IMR-90 (cell line): ENCODE data around the gene CRYBA4. TPM values are rescaled to one million over a fixed set of nuclear protein-coding genes. Genes with fewer than 3 reads are reported as not detected.

Experiments
- ATAC-seq: fragments of 200-7000 bp; cut with Tn5 transposase; 2 replicates; pipeline ENCODE4 v1.9.1; 2020; ENCODE audit warnings: low read depth, mild to moderate bottlenecking, moderate library complexity
- BruUV-seq: library from RNA; stranded (reverse); fragments of 400-500 nt; replicated peaks from 2 replicates; lab custom pipeline; 2021; lab: Mats Ljungman, UMichigan
- CTCF ChIA-PET: fragments of 300-600 bp; formaldehyde crosslinking; extraction: SDS; loops from one replicate; lab custom pipeline; 2021; ENCODE audit warnings: antibody characterized with exemption; lab: Yijun Ruan, JAX
- POLR2A ChIA-PET: fragments of 300-600 bp; sonication (Branson Sonifier 250); formaldehyde crosslinking; loops from one replicate; lab custom pipeline; 2022; ENCODE audit warnings: antibody characterized with exemption; ENCODE audit not compliant: unreplicated experiment; lab: Charles Lee
- DNase-seq: peaks from one replicate; pipeline ENCODE4 v3.0.0; 2013
- H2AFZ ChIP-seq: replicated peaks from 2 replicates; pipeline ENCODE3; 2013; ENCODE audit warnings: low read length, mild to moderate bottlenecking; ENCODE audit not compliant: poor library complexity
- H2AK5ac ChIP-seq: 2 replicates; pipeline ENCODE4 v1.6.1; 2013; ENCODE audit warnings: low read depth, low read length, inconsistent platforms
- H2AK9ac ChIP-seq: replicated peaks from 2 replicates; pipeline ENCODE3; 2013; ENCODE audit warnings: mild to moderate bottlenecking, low read depth, low read length, moderate library complexity; ENCODE audit not compliant: poor library complexity
- H2BK120ac ChIP-seq: 2 replicates; pipeline ENCODE4 v1.6.1; 2013; ENCODE audit warnings: low read depth, low read length, inconsistent platforms
- H2BK15ac ChIP-seq: 3 replicates; pipeline ENCODE4 v1.6.1; 2013; ENCODE audit warnings: low read depth, low read length, inconsistent platforms
- H2BK20ac ChIP-seq: 2 replicates; pipeline ENCODE4 v1.6.1; 2013; ENCODE audit warnings: low read depth, mild to moderate bottlenecking, inconsistent platforms, low read length, moderate library complexity
- H2BK5ac ChIP-seq: 2 replicates; pipeline ENCODE4 v1.6.1; 2013; ENCODE audit warnings: mild to moderate bottlenecking, low read depth, low read length, inconsistent platforms; ENCODE audit not compliant: poor library complexity, severe bottlenecking
- H3K14ac ChIP-seq: replicated peaks from 2 replicates; pipeline ENCODE4 v1.6.1; 2013; ENCODE audit warnings: low read depth, low read length, inconsistent platforms
- H3K18ac ChIP-seq: 2 replicates; pipeline ENCODE4 v1.6.1; 2013; ENCODE audit warnings: low read depth, low read length, control low read depth
- H3K23ac ChIP-seq: 2 replicates; pipeline ENCODE4 v1.6.1; 2013; ENCODE audit warnings: low read depth, low read length, inconsistent platforms
- H3K27ac ChIP-seq: 2 replicates; pipeline ENCODE4 v1.5.1; 2013; ENCODE audit warnings: mild to moderate bottlenecking, control low read depth, low read length; ENCODE audit not compliant: insufficient read depth
- H3K27me3 ChIP-seq: 2 replicates; pipeline ENCODE4 v1.6.1; 2013; ENCODE audit warnings: low read length; ENCODE audit not compliant: control insufficient read depth, insufficient read depth
- H3K36me3 ChIP-seq: 2 replicates; pipeline ENCODE4 v1.6.1; 2013; ENCODE audit warnings: low read length, mixed read lengths; ENCODE audit not compliant: control insufficient read depth, insufficient read depth
- H3K4ac ChIP-seq: 2 replicates; pipeline ENCODE4 v1.6.1; 2013; ENCODE audit warnings: low read depth, low read length, inconsistent platforms
- H3K4me1 ChIP-seq: 2 replicates; pipeline ENCODE4 v1.6.1; 2013; ENCODE audit warnings: low read length, mixed read lengths; ENCODE audit not compliant: control insufficient read depth, insufficient read depth
- H3K4me2 ChIP-seq: 2 replicates; pipeline ENCODE4 v1.6.1; 2013; ENCODE audit warnings: low read depth, mild to moderate bottlenecking, control low read depth, low read length, moderate library complexity
- H3K4me3 ChIP-seq: 2 replicates; pipeline ENCODE4 v1.5.1; 2013; ENCODE audit warnings: low read depth, mild to moderate bottlenecking, control low read depth, low read length, moderate library complexity; ENCODE audit not compliant: insufficient read depth
- H3K56ac ChIP-seq: 2 replicates; pipeline ENCODE4 v1.6.1; 2013; ENCODE audit warnings: low read length, inconsistent platforms; ENCODE audit not compliant: insufficient read depth; ENCODE audit errors: extremely low read depth
- H3K79me1 ChIP-seq, 2 experiments: 2 replicates each; pipeline ENCODE4 v1.6.1; 2013; ENCODE audit warnings: low read length in 2 of 2, inconsistent platforms in 1 of 2, low read depth in 1 of 2
- H3K9ac ChIP-seq: 2 replicates; pipeline ENCODE4 v1.6.1; 2013; ENCODE audit warnings: low read depth, low read length, control low read depth
- H3K9me1 ChIP-seq: 2 replicates; pipeline ENCODE4 v1.6.1; 2013; ENCODE audit warnings: low read length, inconsistent platforms; ENCODE audit not compliant: insufficient read depth
- H3K9me3 ChIP-seq: 2 replicates; pipeline ENCODE4 v1.6.1; 2013; ENCODE audit warnings: low read length; ENCODE audit not compliant: control insufficient read depth, insufficient read depth
- H4K20me1 ChIP-seq: 2 replicates; pipeline ENCODE4 v1.6.1; 2013; ENCODE audit warnings: low read length, inconsistent platforms; ENCODE audit not compliant: insufficient read depth
- H4K5ac ChIP-seq: 2 replicates; pipeline ENCODE4 v1.6.1; 2013; ENCODE audit warnings: mild to moderate bottlenecking, low read depth, low read length, control low read depth
- H4K8ac ChIP-seq, 2 experiments: 2 replicates each; pipeline ENCODE4 v1.6.1; 2013; ENCODE audit warnings: low read depth in 2 of 2, low read length in 2 of 2, control low read depth in 1 of 2, inconsistent platforms in 1 of 2
- H4K91ac ChIP-seq: 2 replicates; pipeline ENCODE4 v1.6.1; 2013; ENCODE audit warnings: low read depth, low read length, inconsistent platforms; ENCODE audit not compliant: insufficient read depth
- BHLHE40 ChIP-seq: fragments of 150-350 bp; IDR thresholded peaks from 2 replicates; pipeline ENCODE4 v1.6.1; 2016; ENCODE audit warnings: mild to moderate bottlenecking, low read depth, low read length
- CEBPB ChIP-seq: IDR thresholded peaks from 2 replicates; pipeline ENCODE4 v1.6.1; 2012; ENCODE audit warnings: low read depth, low read length, improper control_type of control experiment
- CHD1 ChIP-seq: IDR thresholded peaks from 2 replicates; pipeline ENCODE4 v1.6.1; 2012; ENCODE audit warnings: low read depth, low read length, improper control_type of control experiment
- ELK1 ChIP-seq: fragments of 150-350 bp; IDR thresholded peaks from 2 replicates; pipeline ENCODE4 v1.6.1; 2016; ENCODE audit warnings: low read depth, mild to moderate bottlenecking, low read length, moderate library complexity, borderline replicate concordance
- FOS ChIP-seq: fragments of 150-350 bp; IDR thresholded peaks from 2 replicates; pipeline ENCODE4 v1.6.1; 2016; ENCODE audit warnings: low read depth, low read length
- MAFK ChIP-seq: IDR thresholded peaks from 2 replicates; pipeline ENCODE4 v1.6.1; 2012; ENCODE audit warnings: low read depth, low read length, improper control_type of control experiment
- MAZ ChIP-seq: IDR thresholded peaks from 2 replicates; pipeline ENCODE4 v1.6.1; 2012; ENCODE audit warnings: low read depth, mild to moderate bottlenecking, low read length, improper control_type of control experiment, moderate library complexity, borderline replicate concordance
- MXI1 ChIP-seq: IDR thresholded peaks from 2 replicates; pipeline ENCODE4 v1.6.1; 2012; ENCODE audit warnings: low read depth, mild to moderate bottlenecking, low read length, moderate library complexity, borderline replicate concordance
- NFE2L2 ChIP-seq: fragments of 150-350 bp; IDR thresholded peaks from 2 replicates; pipeline ENCODE4 v1.6.1; 2016; ENCODE audit warnings: low read depth, mild to moderate bottlenecking, low read length
- POLR2A ChIP-seq: IDR thresholded peaks from 2 replicates; pipeline ENCODE4 v1.6.1; 2012; ENCODE audit warnings: mild to moderate bottlenecking, low read depth, low read length
- RAD21 ChIP-seq: IDR thresholded peaks from 2 replicates; pipeline ENCODE4 v1.6.1; 2012; ENCODE audit warnings: low read length, improper control_type of control experiment
- RCOR1 ChIP-seq: IDR thresholded peaks from 2 replicates; pipeline ENCODE4 v1.6.1; 2012; ENCODE audit warnings: mild to moderate bottlenecking, low read length, improper control_type of control experiment; ENCODE audit not compliant: insufficient replicate concordance
- RFX5 ChIP-seq: IDR thresholded peaks from 2 replicates; pipeline ENCODE4 v1.8.0; 2012; ENCODE audit warnings: low read depth, mild to moderate bottlenecking, low read length, moderate library complexity
- SMC3 ChIP-seq: fragments of 150-350 bp; IDR thresholded peaks from 2 replicates; pipeline ENCODE4 v1.6.1; 2016; ENCODE audit warnings: low read depth, mild to moderate bottlenecking, antibody characterized with exemption, low read length, moderate library complexity
- WGBS, 2 experiments: methylation state at CpG; one replicate each; pipeline versions ENCODE4 v1.1.5 to v1.1.7; 2013; ENCODE audit warnings: missing lambda C conversion rate in 2 of 2; ENCODE audit not compliant: insufficient read length in 1 of 2; ENCODE audit errors: extremely low coverage in 2 of 2; 5-methylcytosine and 5-hydroxymethylcytosine counted together
- dilution Hi-C: fragments of 300-500 bp; cut with HindIII; formaldehyde crosslinking; loops from one replicate; pipeline ENCODE4 v1.14.3; 2018; ENCODE audit warnings: low sequenced_read_pairs; ENCODE audit not compliant: unreplicated experiment
- in situ Hi-C: fragments of 300-500 bp; cut with MboI; formaldehyde crosslinking; loops from 3 replicates; pipeline ENCODE4 v1.14.3; 2019; ENCODE audit warnings: low sequenced_read_pairs, inconsistent platforms, mixed read lengths
- intact Hi-C: fragments of 100-400 bp; cut with micrococcal nuclease; formaldehyde crosslinking; loops from 2 replicates; pipeline ENCODE4 v1.10.0; 2022
- polyA plus RNA-seq, 3 experiments: library from polyadenylated mRNA; depleted of rRNA; stranded (reverse); fragments of >200 nt; gene quantifications; 2 replicates each; pipeline ENCODE4 v1.2.3, GENCODE V29; 2012; ENCODE audit warnings: low replicate concordance in 1 of 3
- total RNA-seq: library from RNA; depleted of rRNA; stranded (reverse); fragments of >200 nt; gene quantifications from 2 replicates; pipeline ENCODE4 v1.2.3, GENCODE V29; 2012
- TF ChIP-seq, protein P1 (sequence below): conservative IDR thresholded peaks from 2 replicates; pipeline ENCODE4 v1.5.1; 2012; ENCODE audit warnings: mild to moderate bottlenecking, low read depth, low read length, improper control_type of control experiment
- TF ChIP-seq, protein P2 (sequence below): fragments of 150-350 bp; IDR thresholded peaks from 2 replicates; pipeline ENCODE4 v1.6.1; 2017; ENCODE audit warnings: mild to moderate bottlenecking, antibody characterized with exemption, low read length, low read depth

Gene CRYBA4
- total and polyA plus RNA-seq, 2 of the 4 experiments (the other 2 are of a cell fraction) = not detected

DNA sequence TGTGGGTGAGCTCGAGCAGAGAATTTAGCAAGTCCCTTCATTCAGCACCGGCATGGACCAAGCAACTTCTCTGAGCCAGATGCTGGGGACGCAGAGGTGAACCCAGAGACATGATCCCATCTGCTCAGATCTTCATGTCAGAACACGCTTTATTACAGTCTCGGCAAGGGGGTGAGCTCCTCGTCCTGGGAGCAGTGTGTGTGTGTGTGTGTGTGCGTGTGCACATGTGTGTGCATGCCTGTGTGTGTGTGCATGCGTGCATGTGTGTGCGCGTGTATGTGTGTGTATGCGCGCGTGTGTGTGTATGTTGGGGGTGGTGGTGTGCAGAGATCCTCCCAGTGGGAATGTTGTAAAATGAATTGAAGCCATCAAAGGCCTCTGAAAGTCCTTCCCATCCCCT, 45.4 kb downstream of the CRYBA4 start:
- H3K9me3 ChIP-seq = no peaks in the 10 kb centered on the region
- intact Hi-C loops = loop anchor here (5.0 kb wide), 1 partner anchor 270 kb away; no protein-coding TSS in a partner anchor

More for the DNA sequence above, 45.4 kb downstream of the CRYBA4 start:
- Histone ChIP-seq H3K56ac (no peak overlapping the region), H3K4ac (no peak overlapping the region), H3K27me3 (peaks cover 2% of the 10 kb centered on the region; the same call in 1 of the 2 replicates), H2AK9ac (no peak overlapping the region), H4K91ac (no peak overlapping the region), H3K4me3 (no peak overlapping the region), H2BK15ac (no peak overlapping the region), H3K27ac (no peak overlapping the region), H2BK20ac (no peak overlapping the region), H3K4me2 (no peak overlapping the region), H3K9me1 (peaks cover 6% of the 10 kb centered on the region), H2AFZ (no peak overlapping the region), H2BK5ac (no peak overlapping the region), H2AK5ac (no peak overlapping the region), H3K18ac (no peak overlapping the region), H3K14ac (no peak overlapping the region), H3K23ac (no peak overlapping the region), H3K36me3 (no peaks in the 10 kb centered on the region), H4K5ac (no peak overlapping the region), H3K79me1 (no peaks in the 10 kb centered on the region), H4K20me1 (no peaks in the 10 kb centered on the region), H3K9ac (no peak overlapping the region), H4K8ac (no peak overlapping the region), H2BK120ac (no peak overlapping the region), H3K4me1 (peaks cover 8% of the 10 kb centered on the region)
- ATAC-seq (no peak), DNase-seq (no peak)
- POLR2A ChIA-PET = no interaction called here
- CTCF ChIA-PET = no interaction called here
- dilution Hi-C loops = no loop called here
- TF ChIP-seq MAFK = no peak
- no peak for TF ChIP-seq SMC3
- no peak for TF ChIP-seq MAZ
- TF ChIP-seq RFX5 = no peak
- TF ChIP-seq, protein P1, sequence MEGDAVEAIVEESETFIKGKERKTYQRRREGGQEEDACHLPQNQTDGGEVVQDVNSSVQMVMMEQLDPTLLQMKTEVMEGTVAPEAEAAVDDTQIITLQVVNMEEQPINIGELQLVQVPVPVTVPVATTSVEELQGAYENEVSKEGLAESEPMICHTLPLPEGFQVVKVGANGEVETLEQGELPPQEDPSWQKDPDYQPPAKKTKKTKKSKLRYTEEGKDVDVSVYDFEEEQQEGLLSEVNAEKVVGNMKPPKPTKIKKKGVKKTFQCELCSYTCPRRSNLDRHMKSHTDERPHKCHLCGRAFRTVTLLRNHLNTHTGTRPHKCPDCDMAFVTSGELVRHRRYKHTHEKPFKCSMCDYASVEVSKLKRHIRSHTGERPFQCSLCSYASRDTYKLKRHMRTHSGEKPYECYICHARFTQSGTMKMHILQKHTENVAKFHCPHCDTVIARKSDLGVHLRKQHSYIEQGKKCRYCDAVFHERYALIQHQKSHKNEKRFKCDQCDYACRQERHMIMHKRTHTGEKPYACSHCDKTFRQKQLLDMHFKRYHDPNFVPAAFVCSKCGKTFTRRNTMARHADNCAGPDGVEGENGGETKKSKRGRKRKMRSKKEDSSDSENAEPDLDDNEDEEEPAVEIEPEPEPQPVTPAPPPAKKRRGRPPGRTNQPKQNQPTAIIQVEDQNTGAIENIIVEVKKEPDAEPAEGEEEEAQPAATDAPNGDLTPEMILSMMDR = no peak
- no peak for TF ChIP-seq CEBPB
- TF ChIP-seq MXI1 = no peak
- no peak for TF ChIP-seq NFE2L2
- no peak for TF ChIP-seq RAD21
- no peak for TF ChIP-seq ELK1
- no peak for TF ChIP-seq FOS
- no peak for TF ChIP-seq POLR2A
- no peak for TF ChIP-seq BHLHE40
- TF ChIP-seq, protein P2, sequence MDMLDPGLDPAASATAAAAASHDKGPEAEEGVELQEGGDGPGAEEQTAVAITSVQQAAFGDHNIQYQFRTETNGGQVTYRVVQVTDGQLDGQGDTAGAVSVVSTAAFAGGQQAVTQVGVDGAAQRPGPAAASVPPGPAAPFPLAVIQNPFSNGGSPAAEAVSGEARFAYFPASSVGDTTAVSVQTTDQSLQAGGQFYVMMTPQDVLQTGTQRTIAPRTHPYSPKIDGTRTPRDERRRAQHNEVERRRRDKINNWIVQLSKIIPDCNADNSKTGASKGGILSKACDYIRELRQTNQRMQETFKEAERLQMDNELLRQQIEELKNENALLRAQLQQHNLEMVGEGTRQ = no peak
- no peak for TF ChIP-seq RCOR1
- no peak for TF ChIP-seq CHD1
- WGBS, 2 experiments = 40% methylated on average over 1 of the region's 13 CpGs; no CpG with 5 or more reads in 1 of the 2 experiments
- in situ Hi-C loops = no loop called here
- BruUV-seq = no TSS peak
